HCT116 (cell line): Measurements from ENCODE around the gene TTC32. TPM values are rescaled to one million over a fixed set of nuclear protein-coding genes. Genes with fewer than 3 reads are reported as not detected.

ENCODE experiments used
- ATAC-seq: fragments of 200-7000 bp; cut with Tn5 transposase; 2 replicates; pipeline ENCODE4 v1.9.1; 2020; ENCODE audit warnings: mild to moderate bottlenecking, moderate library complexity
- BruUV-seq: library from RNA; stranded (reverse); fragments of 400-500 nt; replicated peaks from 2 replicates; lab custom pipeline; 2021; lab: Mats Ljungman, UMichigan
- CTCF ChIA-PET: fragments of 300-600 bp; sonication (Branson Sonifier 250); formaldehyde crosslinking; loops from one replicate; lab custom pipeline; 2021; ENCODE audit warnings: antibody characterized with exemption; lab: Charles Lee
- POLR2A ChIA-PET: fragments of 300-600, 350-600 bp; sonication (Branson Sonifier 250); formaldehyde crosslinking; loops from one replicate; lab custom pipeline; 2021; ENCODE audit warnings: antibody characterized with exemption; lab: Charles Lee
- RAD21 ChIA-PET, 2 experiments: fragments of 300-600 bp; sonication (Branson Sonifier 250); formaldehyde crosslinking; loops; one replicate each; lab custom pipeline; 2023; ENCODE audit warnings: low total read pairs in 2 of 2; ENCODE audit not compliant: uncharacterized antibody in 2 of 2, unreplicated experiment in 2 of 2, low non-redundant PET in 1 of 2; lab: Charles Lee
- DNase-seq: peaks from one replicate; pipeline ENCODE4 v3.0.0-alpha.2; 2010; ENCODE audit warnings: low read depth, low spot score
- H2AFZ ChIP-seq: fragments of 200-600 bp; shearing (Covaris generic), sonication (generic); 2 replicates; pipeline ENCODE4 v1.6.1; 2017; ENCODE audit warnings: low read depth, mixed run types, mixed read lengths, antibody characterized with exemption, low read length; ENCODE audit not compliant: poor library complexity, severe bottlenecking
- H3K27ac ChIP-seq: 2 replicates; pipeline ENCODE4 v1.5.1; 2012; ENCODE audit warnings: low read depth, low read length
- H3K27me3 ChIP-seq: fragments of 200-600 bp; sonication (generic); 2 replicates; pipeline ENCODE4 v1.6.1; 2016; ENCODE audit warnings: mixed run types, low read length, mixed read lengths; ENCODE audit not compliant: insufficient read depth
- H3K36me3 ChIP-seq, 2 experiments: fragments of 200-500 bp in 1 of 2; fragments of 200-600 bp in 1 of 2; sonication (Bioruptor generic) in 1 of 2; sonication (generic) in 1 of 2; 2 replicates each; pipeline versions ENCODE4 v1.5.1 to v1.6.1; 2014 to 2016; ENCODE audit warnings: low read length in 2 of 2, inconsistent platforms in 1 of 2, mixed read lengths in 1 of 2, mixed run types in 1 of 2; ENCODE audit not compliant: insufficient read depth in 2 of 2, control insufficient read depth in 1 of 2
- H3K4me1 ChIP-seq, 2 experiments: fragments of 200-600 bp in 1 of 2; sonication (generic) in 1 of 2; 2 replicates each; pipeline versions ENCODE4 v1.5.1 to v1.6.1; 2012 to 2017; ENCODE audit warnings: low read length in 2 of 2, inconsistent platforms in 1 of 2, mild to moderate bottlenecking in 1 of 2, mixed read lengths in 1 of 2, mixed run types in 1 of 2, moderate library complexity in 1 of 2; ENCODE audit not compliant: insufficient read depth in 2 of 2, control insufficient read depth in 1 of 2
- H3K4me2 ChIP-seq: fragments of 200-600 bp; sonication (generic); 2 replicates; pipeline ENCODE4 v1.6.1; 2017; ENCODE audit warnings: mixed run types, low read length, mixed read lengths
- H3K4me3 ChIP-seq, 2 experiments: fragments of 200-600 bp in 1 of 2; sonication (generic) in 1 of 2; replicated peaks in 1 of 2; 2 replicates each; pipeline ENCODE4 v1.5.1; 2011 to 2016; ENCODE audit warnings: low read length in 2 of 2, control low read depth in 1 of 2, low read depth in 1 of 2, mild to moderate bottlenecking in 1 of 2, mixed read lengths in 1 of 2, mixed run types in 1 of 2
- H3K79me2 ChIP-seq: fragments of 200-600 bp; sonication (generic); 2 replicates; pipeline ENCODE4 v1.6.1; 2017; ENCODE audit warnings: mild to moderate bottlenecking, mixed run types, low read length, moderate library complexity, mixed read lengths; ENCODE audit not compliant: insufficient read depth
- H3K9ac ChIP-seq: fragments of 200-600 bp; sonication (generic); 2 replicates; pipeline ENCODE4 v1.6.1; 2016; ENCODE audit warnings: low read length, mixed read lengths
- H3K9me2 ChIP-seq: fragments of 200-600 bp; sonication (generic), shearing (Covaris generic); 2 replicates; pipeline ENCODE4 v1.6.1; 2017; ENCODE audit warnings: mixed run types, mild to moderate bottlenecking, moderate library complexity; ENCODE audit not compliant: insufficient read depth
- H3K9me3 ChIP-seq, 2 experiments: fragments of 200-500 bp in 1 of 2; fragments of 200-600 bp in 1 of 2; sonication (Bioruptor generic) in 1 of 2; sonication (generic) in 1 of 2; 2 replicates each; pipeline ENCODE4 v1.6.1; 2014 to 2017; ENCODE audit warnings: low read length in 2 of 2, mixed read lengths in 2 of 2, inconsistent platforms in 1 of 2, low read depth in 1 of 2, mild to moderate bottlenecking in 1 of 2, mixed run types in 1 of 2, moderate library complexity in 1 of 2; ENCODE audit not compliant: control insufficient read depth in 1 of 2, insufficient read depth in 1 of 2
- H4K20me1 ChIP-seq: fragments of 200-600 bp; sonication (generic), shearing (Covaris generic); 2 replicates; pipeline ENCODE4 v1.6.1; 2017; ENCODE audit warnings: mixed run types, mild to moderate bottlenecking, moderate library complexity; ENCODE audit not compliant: insufficient read depth
- CBX3 ChIP-seq: IDR thresholded peaks from 2 replicates; pipeline ENCODE4 v1.6.1; 2012; ENCODE audit warnings: low read depth
- CEBPB ChIP-seq: IDR thresholded peaks from 2 replicates; pipeline ENCODE4 v1.6.1; 2012; ENCODE audit warnings: low read depth
- EGR1 ChIP-seq: IDR thresholded peaks from 2 replicates; pipeline ENCODE4 v1.6.1; 2012; ENCODE audit warnings: low read depth
- ELF1 ChIP-seq: IDR thresholded peaks from 2 replicates; pipeline ENCODE4 v1.6.1; 2012; ENCODE audit warnings: low read depth, borderline replicate concordance
- EZH2 ChIP-seq: fragments of 200-600 bp; sonication (generic); IDR thresholded peaks from 2 replicates; pipeline ENCODE4 v1.6.1; 2017; ENCODE audit warnings: antibody characterized with exemption, mixed run types
- FOSL1 ChIP-seq: IDR thresholded peaks from 2 replicates; pipeline ENCODE4 v1.6.1; 2012; ENCODE audit warnings: low read depth
- POLR2A ChIP-seq: IDR thresholded peaks from 2 replicates; pipeline ENCODE4 v1.7.0; 2011; ENCODE audit warnings: borderline replicate concordance; ENCODE audit not compliant: insufficient read depth, insufficient read length; ENCODE audit errors: extremely low read depth
- POLR2AphosphoS5 ChIP-seq: IDR thresholded peaks from 2 replicates; pipeline ENCODE4 v1.6.1; 2011; ENCODE audit warnings: mild to moderate bottlenecking, low read depth, low read length, moderate library complexity
- RAD21 ChIP-seq: IDR thresholded peaks from 2 replicates; pipeline ENCODE4 v1.6.1; 2012; ENCODE audit warnings: low read depth, mild to moderate bottlenecking
- SP1 ChIP-seq: IDR thresholded peaks from 2 replicates; pipeline ENCODE4 v1.6.1; 2012; ENCODE audit warnings: low read depth
- TCF7L2 ChIP-seq: IDR thresholded peaks from 2 replicates; pipeline ENCODE4 v1.7.0; 2011; ENCODE audit warnings: borderline replicate concordance, inconsistent platforms; ENCODE audit not compliant: insufficient read depth, insufficient read length; ENCODE audit errors: extremely low read depth
- ZFX ChIP-seq: fragments of 450-650 bp; IDR thresholded peaks from 2 replicates; pipeline ENCODE4 v1.6.1; 2017
- ZNF274 ChIP-seq: fragments of 200-500 bp; sonication (Bioruptor generic); IDR thresholded peaks from 2 replicates; pipeline ENCODE4 v1.6.1; 2014; ENCODE audit warnings: mild to moderate bottlenecking, low read depth, low read length, inconsistent platforms
- intact Hi-C: fragments of 100-400 bp; cut with micrococcal nuclease; formaldehyde crosslinking; loops from 2 replicates; pipeline ENCODE4 v1.10.0; 2022
- total RNA-seq: library from RNA; stranded (reverse); gene quantifications from one replicate; pipeline ENCODE4 v1.2.1, GENCODE V29; 2021; ENCODE audit not compliant: unreplicated experiment
- TF ChIP-seq, protein P1 (sequence below): IDR thresholded peaks from 2 replicates; pipeline ENCODE4 v1.6.1; 2011; ENCODE audit warnings: mild to moderate bottlenecking, low read length, moderate library complexity; ENCODE audit not compliant: insufficient replicate concordance; ENCODE audit errors: extremely low read depth
- TF ChIP-seq, protein P2 (sequence below): IDR thresholded peaks from 2 replicates; pipeline ENCODE4 v1.6.1; 2012; ENCODE audit warnings: low read depth
- TF ChIP-seq, protein P3 (sequence below), 3 experiments: fragments of 200-600 bp in 1 of 3; sonication (generic) in 1 of 3; IDR thresholded peaks in 2 of 3; conservative IDR thresholded peaks in 1 of 3; 2 replicates each; pipeline ENCODE4 v1.5.1; 2012 to 2017; ENCODE audit warnings: low read depth in 2 of 3, low read length in 2 of 3, antibody characterized with exemption in 1 of 3, borderline replicate concordance in 1 of 3, control low read depth in 1 of 3, mild to moderate bottlenecking in 1 of 3, mixed read lengths in 1 of 3, mixed run types in 1 of 3, moderate library complexity in 1 of 3; ENCODE audit not compliant: insufficient read depth in 1 of 3

TTC32 gene
- total RNA-seq, 1 experiment from 2014 or later, result 6.3 TPM

DNA sequence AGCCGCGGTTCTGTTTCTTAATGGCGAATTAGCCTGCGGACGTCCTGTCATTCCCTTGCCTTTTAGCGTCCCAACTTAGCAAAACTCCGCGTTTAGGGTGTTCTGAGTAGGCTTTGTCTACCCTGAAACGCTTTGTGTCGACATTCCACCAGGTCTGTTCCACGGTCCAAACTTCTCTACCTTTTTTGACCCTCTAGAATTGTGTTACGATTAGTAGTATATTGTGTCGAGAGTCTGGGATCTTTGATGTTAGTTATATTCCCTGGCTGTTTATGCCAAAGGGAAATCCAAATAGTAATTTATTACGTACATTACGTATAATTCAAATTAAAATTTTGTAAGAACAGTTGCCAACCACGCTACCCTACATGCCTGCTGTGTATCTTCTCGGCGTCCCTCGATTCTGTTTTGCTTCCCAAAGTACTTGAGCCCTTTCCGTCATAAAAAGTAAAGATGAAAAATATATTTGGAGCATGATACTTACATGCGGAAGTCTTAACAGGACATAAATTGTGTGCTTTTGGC, 495 bp upstream of the TTC32 start:
- H3K4me1 ChIP-seq, result peaks cover 11 to 18% of the 10 kb centered on the region in 2 experiments
- peak overlapping the region; percentile 97 for H3K4me2 ChIP-seq
- peak overlapping the region; percentile 76 to 91 for H3K4me3 ChIP-seq
- peaks cover 38% of the 10 kb centered on the region for H3K79me2 ChIP-seq
- H3K27ac ChIP-seq, result peak overlapping the region; percentile 84
- no peaks in the 10 kb centered on the region for H3K9me3 ChIP-seq
- no peaks in the 10 kb centered on the region for H3K27me3 ChIP-seq
- POLR2A ChIA-PET, result no interaction called here
- RAD21 ChIA-PET, result no interaction called here
- no peaks in the 10 kb centered on the region for H4K20me1 ChIP-seq
- H2AFZ ChIP-seq, result peak overlapping the region; percentile 71
- H3K9me2 ChIP-seq, result no peaks in the 10 kb centered on the region
- no peak for DNase-seq
- no peaks in the 10 kb centered on the region for H3K36me3 ChIP-seq
- no peak for TF ChIP-seq CEBPB
- TF ChIP-seq, protein P1, sequence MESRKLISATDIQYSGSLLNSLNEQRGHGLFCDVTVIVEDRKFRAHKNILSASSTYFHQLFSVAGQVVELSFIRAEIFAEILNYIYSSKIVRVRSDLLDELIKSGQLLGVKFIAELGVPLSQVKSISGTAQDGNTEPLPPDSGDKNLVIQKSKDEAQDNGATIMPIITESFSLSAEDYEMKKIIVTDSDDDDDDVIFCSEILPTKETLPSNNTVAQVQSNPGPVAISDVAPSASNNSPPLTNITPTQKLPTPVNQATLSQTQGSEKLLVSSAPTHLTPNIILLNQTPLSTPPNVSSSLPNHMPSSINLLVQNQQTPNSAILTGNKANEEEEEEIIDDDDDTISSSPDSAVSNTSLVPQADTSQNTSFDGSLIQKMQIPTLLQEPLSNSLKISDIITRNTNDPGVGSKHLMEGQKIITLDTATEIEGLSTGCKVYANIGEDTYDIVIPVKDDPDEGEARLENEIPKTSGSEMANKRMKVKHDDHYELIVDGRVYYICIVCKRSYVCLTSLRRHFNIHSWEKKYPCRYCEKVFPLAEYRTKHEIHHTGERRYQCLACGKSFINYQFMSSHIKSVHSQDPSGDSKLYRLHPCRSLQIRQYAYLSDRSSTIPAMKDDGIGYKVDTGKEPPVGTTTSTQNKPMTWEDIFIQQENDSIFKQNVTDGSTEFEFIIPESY, result no peak
- TF ChIP-seq ZFX, result no peak
- TF ChIP-seq RAD21, result no peak
- TF ChIP-seq CBX3, result no peak
- TF ChIP-seq EZH2, result no peak
- no peak for TF ChIP-seq ELF1
- TF ChIP-seq POLR2AphosphoS5, result no peak
- TF ChIP-seq, protein P2, sequence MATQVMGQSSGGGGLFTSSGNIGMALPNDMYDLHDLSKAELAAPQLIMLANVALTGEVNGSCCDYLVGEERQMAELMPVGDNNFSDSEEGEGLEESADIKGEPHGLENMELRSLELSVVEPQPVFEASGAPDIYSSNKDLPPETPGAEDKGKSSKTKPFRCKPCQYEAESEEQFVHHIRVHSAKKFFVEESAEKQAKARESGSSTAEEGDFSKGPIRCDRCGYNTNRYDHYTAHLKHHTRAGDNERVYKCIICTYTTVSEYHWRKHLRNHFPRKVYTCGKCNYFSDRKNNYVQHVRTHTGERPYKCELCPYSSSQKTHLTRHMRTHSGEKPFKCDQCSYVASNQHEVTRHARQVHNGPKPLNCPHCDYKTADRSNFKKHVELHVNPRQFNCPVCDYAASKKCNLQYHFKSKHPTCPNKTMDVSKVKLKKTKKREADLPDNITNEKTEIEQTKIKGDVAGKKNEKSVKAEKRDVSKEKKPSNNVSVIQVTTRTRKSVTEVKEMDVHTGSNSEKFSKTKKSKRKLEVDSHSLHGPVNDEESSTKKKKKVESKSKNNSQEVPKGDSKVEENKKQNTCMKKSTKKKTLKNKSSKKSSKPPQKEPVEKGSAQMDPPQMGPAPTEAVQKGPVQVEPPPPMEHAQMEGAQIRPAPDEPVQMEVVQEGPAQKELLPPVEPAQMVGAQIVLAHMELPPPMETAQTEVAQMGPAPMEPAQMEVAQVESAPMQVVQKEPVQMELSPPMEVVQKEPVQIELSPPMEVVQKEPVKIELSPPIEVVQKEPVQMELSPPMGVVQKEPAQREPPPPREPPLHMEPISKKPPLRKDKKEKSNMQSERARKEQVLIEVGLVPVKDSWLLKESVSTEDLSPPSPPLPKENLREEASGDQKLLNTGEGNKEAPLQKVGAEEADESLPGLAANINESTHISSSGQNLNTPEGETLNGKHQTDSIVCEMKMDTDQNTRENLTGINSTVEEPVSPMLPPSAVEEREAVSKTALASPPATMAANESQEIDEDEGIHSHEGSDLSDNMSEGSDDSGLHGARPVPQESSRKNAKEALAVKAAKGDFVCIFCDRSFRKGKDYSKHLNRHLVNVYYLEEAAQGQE, result no peak
- no peak for TF ChIP-seq FOSL1
- no peak for TF ChIP-seq SP1
- TF ChIP-seq POLR2A, result no peak
- no peak for TF ChIP-seq TCF7L2
- no peak for TF ChIP-seq EGR1
- TF ChIP-seq ZNF274, result no peak
- TF ChIP-seq, protein P3, sequence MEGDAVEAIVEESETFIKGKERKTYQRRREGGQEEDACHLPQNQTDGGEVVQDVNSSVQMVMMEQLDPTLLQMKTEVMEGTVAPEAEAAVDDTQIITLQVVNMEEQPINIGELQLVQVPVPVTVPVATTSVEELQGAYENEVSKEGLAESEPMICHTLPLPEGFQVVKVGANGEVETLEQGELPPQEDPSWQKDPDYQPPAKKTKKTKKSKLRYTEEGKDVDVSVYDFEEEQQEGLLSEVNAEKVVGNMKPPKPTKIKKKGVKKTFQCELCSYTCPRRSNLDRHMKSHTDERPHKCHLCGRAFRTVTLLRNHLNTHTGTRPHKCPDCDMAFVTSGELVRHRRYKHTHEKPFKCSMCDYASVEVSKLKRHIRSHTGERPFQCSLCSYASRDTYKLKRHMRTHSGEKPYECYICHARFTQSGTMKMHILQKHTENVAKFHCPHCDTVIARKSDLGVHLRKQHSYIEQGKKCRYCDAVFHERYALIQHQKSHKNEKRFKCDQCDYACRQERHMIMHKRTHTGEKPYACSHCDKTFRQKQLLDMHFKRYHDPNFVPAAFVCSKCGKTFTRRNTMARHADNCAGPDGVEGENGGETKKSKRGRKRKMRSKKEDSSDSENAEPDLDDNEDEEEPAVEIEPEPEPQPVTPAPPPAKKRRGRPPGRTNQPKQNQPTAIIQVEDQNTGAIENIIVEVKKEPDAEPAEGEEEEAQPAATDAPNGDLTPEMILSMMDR (IDR thresholded peaks at IDR 0.05 in 2 of 3, conservative IDR thresholded peaks at IDR 0.05 in 1 of 3; ENCODE audit: borderline replicate concordance in 1 of 3, insufficient read depth in 1 of 3, low read depth in 2 of 3, low read length in 2 of 3), result no peak
- BruUV-seq, result TSS peak; percentile 94
- intact Hi-C loops, result loop anchor here (2.0 kb wide), 1 partner anchor 197 kb away; no protein-coding TSS in a partner anchor
- peak overlapping the region; percentile 96 for H3K9ac ChIP-seq
- CTCF ChIA-PET, result no interaction called here
- no peak for ATAC-seq
